GM21390 (cell line): Measurements from ENCODE around the gene TOX2.

Source experiments
- ATAC-seq: cut with Tn5 transposase; IDR thresholded peaks from one replicate; pipeline ENCODE4 v1.9.1; 2021; ENCODE audit not compliant: unreplicated experiment

The TOX2 gene

GRCh38 chr20:43955750-43956191 lies 41.1 kb downstream of the TOX2 start:
- ATAC-seq: peak; percentile 27

GRCh38 chr20:43957392-43957791 lies 42.7 kb downstream of the TOX2 start:
- ATAC-seq: no peak

- no peak for ATAC-seq
These were observed 44.0 kb downstream of the TOX2 start for GRCh38 chr20:43958626-43959025.

- no peak for ATAC-seq
These were observed 44.6 kb downstream of the TOX2 start for GRCh38 chr20:43959079-43959919.

GRCh38 chr20:43959920-43960227 lies 45.2 kb downstream of the TOX2 start:
- ATAC-seq: no peak

- ATAC-seq: no peak
These were observed 45.6 kb downstream of the TOX2 start for GRCh38 chr20:43960231-43960630.

GRCh38 chr20:43961116-43961515 lies 46.5 kb downstream of the TOX2 start:
- no peak for ATAC-seq

GRCh38 chr20:43961541-43962471 lies 47.2 kb downstream of the TOX2 start:
- ATAC-seq: no peak

GRCh38 chr20:43962530-43962929 lies 47.9 kb downstream of the TOX2 start:
- no peak for ATAC-seq

GRCh38 chr20:43963233-43963632 lies 48.6 kb downstream of the TOX2 start:
- ATAC-seq: no peak

- ATAC-seq: no peak
These were observed 49.5 kb downstream of the TOX2 start for GRCh38 chr20:43963872-43964791.

- no peak for ATAC-seq
These were observed 53.8 kb downstream of the TOX2 start for GRCh38 chr20:43968341-43969000.

- no peak for ATAC-seq
These were observed 54.4 kb downstream of the TOX2 start for GRCh38 chr20:43969028-43969447.

- no peak for ATAC-seq
These were observed 55.0 kb downstream of the TOX2 start for GRCh38 chr20:43969501-43970182.

- ATAC-seq: no peak
These were observed 56.6 kb downstream of the TOX2 start for GRCh38 chr20:43971267-43971666.

GRCh38 chr20:43972051-43972450 lies 57.4 kb downstream of the TOX2 start:
- ATAC-seq: no peak

GRCh38 chr20:43972692-43973091 lies 58.0 kb downstream of the TOX2 start:
- no peak for ATAC-seq

GRCh38 chr20:43973231-43973630 lies 58.6 kb downstream of the TOX2 start:
- no peak for ATAC-seq

- no peak for ATAC-seq
These were observed 59.2 kb downstream of the TOX2 start for GRCh38 chr20:43973671-43974450.
